ENCODE data around the gene EPS8L2.

The EPS8L2 gene

DNA sequence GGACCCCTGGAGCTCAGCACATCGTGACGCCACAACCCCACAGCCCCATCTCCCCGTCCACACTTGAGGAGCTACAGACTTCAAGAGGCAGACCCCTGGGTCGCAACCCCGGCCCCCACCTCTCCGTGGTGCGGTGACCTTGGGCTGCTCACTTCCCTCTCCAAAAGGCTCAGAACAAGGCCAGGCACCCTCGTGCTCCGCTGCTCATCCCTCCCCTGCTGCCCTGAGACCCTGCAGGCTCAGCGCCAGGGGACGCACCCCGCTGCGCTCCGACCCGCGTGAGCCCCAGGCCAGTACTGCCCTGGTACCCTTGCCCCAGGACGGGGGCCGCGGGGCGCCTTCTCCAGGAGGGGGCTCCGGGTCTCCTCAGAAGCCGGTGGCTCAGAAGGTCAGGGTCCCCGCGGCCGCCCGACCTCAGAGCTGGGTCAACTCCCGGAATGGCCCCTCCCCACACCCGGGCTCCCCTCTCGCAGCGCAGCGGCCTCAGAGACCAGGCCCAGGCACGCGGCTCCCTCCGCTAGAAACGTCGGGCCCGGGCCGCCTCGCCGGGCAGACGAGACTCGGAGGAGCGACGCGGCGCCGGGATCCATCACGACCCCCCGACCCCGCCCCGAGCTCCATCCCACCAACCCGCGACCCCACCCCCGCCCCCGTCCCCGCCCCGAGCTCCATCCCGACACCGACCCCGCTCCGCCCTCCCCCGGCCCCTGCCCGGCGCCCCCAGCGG, 70.7 kb downstream of the EPS8L2 start:
- no peak for DNase-seq (ENCODE audit: low read depth in 3 of 3)
